HCT116 (cell line): ENCODE data around the gene CARD10. TPM values are rescaled to one million over a fixed set of nuclear protein-coding genes. Genes with fewer than 3 reads are reported as not detected.

Source experiments
- ATAC-seq: fragments of 200-7000 bp; cut with Tn5 transposase; 2 replicates; pipeline ENCODE4 v1.9.1; 2020; ENCODE audit warnings: mild to moderate bottlenecking, moderate library complexity
- BruUV-seq: library from RNA; stranded (reverse); fragments of 400-500 nt; replicated peaks from 2 replicates; lab custom pipeline; 2021; lab: Mats Ljungman, UMichigan
- CTCF ChIA-PET: fragments of 300-600 bp; sonication (Branson Sonifier 250); formaldehyde crosslinking; loops from one replicate; lab custom pipeline; 2021; ENCODE audit warnings: antibody characterized with exemption; lab: Charles Lee
- POLR2A ChIA-PET: fragments of 300-600, 350-600 bp; sonication (Branson Sonifier 250); formaldehyde crosslinking; loops from one replicate; lab custom pipeline; 2021; ENCODE audit warnings: antibody characterized with exemption; lab: Charles Lee
- RAD21 ChIA-PET, 2 experiments: fragments of 300-600 bp; sonication (Branson Sonifier 250); formaldehyde crosslinking; loops; one replicate each; lab custom pipeline; 2023; ENCODE audit warnings: low total read pairs in 2 of 2; ENCODE audit not compliant: uncharacterized antibody in 2 of 2, unreplicated experiment in 2 of 2, low non-redundant PET in 1 of 2; lab: Charles Lee
- DNase-seq: peaks from one replicate; pipeline ENCODE4 v3.0.0-alpha.2; 2010; ENCODE audit warnings: low read depth, low spot score
- H2AFZ ChIP-seq: fragments of 200-600 bp; shearing (Covaris generic), sonication (generic); 2 replicates; pipeline ENCODE4 v1.6.1; 2017; ENCODE audit warnings: low read depth, mixed run types, mixed read lengths, antibody characterized with exemption, low read length; ENCODE audit not compliant: poor library complexity, severe bottlenecking
- H3K27ac ChIP-seq: 2 replicates; pipeline ENCODE4 v1.5.1; 2012; ENCODE audit warnings: low read depth, low read length
- H3K27me3 ChIP-seq: fragments of 200-600 bp; sonication (generic); 2 replicates; pipeline ENCODE4 v1.6.1; 2016; ENCODE audit warnings: mixed run types, low read length, mixed read lengths; ENCODE audit not compliant: insufficient read depth
- H3K36me3 ChIP-seq, 2 experiments: fragments of 200-500 bp in 1 of 2; fragments of 200-600 bp in 1 of 2; sonication (Bioruptor generic) in 1 of 2; sonication (generic) in 1 of 2; 2 replicates each; pipeline versions ENCODE4 v1.5.1 to v1.6.1; 2014 to 2016; ENCODE audit warnings: low read length in 2 of 2, inconsistent platforms in 1 of 2, mixed read lengths in 1 of 2, mixed run types in 1 of 2; ENCODE audit not compliant: insufficient read depth in 2 of 2, control insufficient read depth in 1 of 2
- H3K4me1 ChIP-seq, 2 experiments: fragments of 200-600 bp in 1 of 2; sonication (generic) in 1 of 2; 2 replicates each; pipeline versions ENCODE4 v1.5.1 to v1.6.1; 2012 to 2017; ENCODE audit warnings: low read length in 2 of 2, inconsistent platforms in 1 of 2, mild to moderate bottlenecking in 1 of 2, mixed read lengths in 1 of 2, mixed run types in 1 of 2, moderate library complexity in 1 of 2; ENCODE audit not compliant: insufficient read depth in 2 of 2, control insufficient read depth in 1 of 2
- H3K4me2 ChIP-seq: fragments of 200-600 bp; sonication (generic); 2 replicates; pipeline ENCODE4 v1.6.1; 2017; ENCODE audit warnings: mixed run types, low read length, mixed read lengths
- H3K4me3 ChIP-seq, 2 experiments: fragments of 200-600 bp in 1 of 2; sonication (generic) in 1 of 2; replicated peaks in 1 of 2; 2 replicates each; pipeline ENCODE4 v1.5.1; 2011 to 2016; ENCODE audit warnings: low read length in 2 of 2, control low read depth in 1 of 2, low read depth in 1 of 2, mild to moderate bottlenecking in 1 of 2, mixed read lengths in 1 of 2, mixed run types in 1 of 2
- H3K79me2 ChIP-seq: fragments of 200-600 bp; sonication (generic); 2 replicates; pipeline ENCODE4 v1.6.1; 2017; ENCODE audit warnings: mild to moderate bottlenecking, mixed run types, low read length, moderate library complexity, mixed read lengths; ENCODE audit not compliant: insufficient read depth
- H3K9ac ChIP-seq: fragments of 200-600 bp; sonication (generic); 2 replicates; pipeline ENCODE4 v1.6.1; 2016; ENCODE audit warnings: low read length, mixed read lengths
- H3K9me2 ChIP-seq: fragments of 200-600 bp; sonication (generic), shearing (Covaris generic); 2 replicates; pipeline ENCODE4 v1.6.1; 2017; ENCODE audit warnings: mixed run types, mild to moderate bottlenecking, moderate library complexity; ENCODE audit not compliant: insufficient read depth
- H3K9me3 ChIP-seq, 2 experiments: fragments of 200-500 bp in 1 of 2; fragments of 200-600 bp in 1 of 2; sonication (Bioruptor generic) in 1 of 2; sonication (generic) in 1 of 2; 2 replicates each; pipeline ENCODE4 v1.6.1; 2014 to 2017; ENCODE audit warnings: low read length in 2 of 2, mixed read lengths in 2 of 2, inconsistent platforms in 1 of 2, low read depth in 1 of 2, mild to moderate bottlenecking in 1 of 2, mixed run types in 1 of 2, moderate library complexity in 1 of 2; ENCODE audit not compliant: control insufficient read depth in 1 of 2, insufficient read depth in 1 of 2
- H4K20me1 ChIP-seq: fragments of 200-600 bp; sonication (generic), shearing (Covaris generic); 2 replicates; pipeline ENCODE4 v1.6.1; 2017; ENCODE audit warnings: mixed run types, mild to moderate bottlenecking, moderate library complexity; ENCODE audit not compliant: insufficient read depth
- ATF3 ChIP-seq: IDR thresholded peaks from 2 replicates; pipeline ENCODE4 v1.6.1; 2012
- CBX3 ChIP-seq: IDR thresholded peaks from 2 replicates; pipeline ENCODE4 v1.6.1; 2012; ENCODE audit warnings: low read depth
- CEBPB ChIP-seq: IDR thresholded peaks from 2 replicates; pipeline ENCODE4 v1.6.1; 2012; ENCODE audit warnings: low read depth
- CTCF ChIP-seq, 3 experiments: fragments of 200-600 bp in 1 of 3; sonication (generic) in 1 of 3; IDR thresholded peaks in 2 of 3; conservative IDR thresholded peaks in 1 of 3; 2 replicates each; pipeline ENCODE4 v1.5.1; 2012 to 2017; ENCODE audit warnings: low read depth in 2 of 3, low read length in 2 of 3, antibody characterized with exemption in 1 of 3, borderline replicate concordance in 1 of 3, control low read depth in 1 of 3, mild to moderate bottlenecking in 1 of 3, mixed read lengths in 1 of 3, mixed run types in 1 of 3, moderate library complexity in 1 of 3; ENCODE audit not compliant: insufficient read depth in 1 of 3
- EGR1 ChIP-seq: IDR thresholded peaks from 2 replicates; pipeline ENCODE4 v1.6.1; 2012; ENCODE audit warnings: low read depth
- ELF1 ChIP-seq: IDR thresholded peaks from 2 replicates; pipeline ENCODE4 v1.6.1; 2012; ENCODE audit warnings: low read depth, borderline replicate concordance
- EZH2 ChIP-seq: fragments of 200-600 bp; sonication (generic); IDR thresholded peaks from 2 replicates; pipeline ENCODE4 v1.6.1; 2017; ENCODE audit warnings: antibody characterized with exemption, mixed run types
- EZH2phosphoT487 ChIP-seq: fragments of 200-600 bp; IDR thresholded peaks from 2 replicates; pipeline ENCODE4 v1.6.1; 2018; ENCODE audit warnings: antibody characterized with exemption, borderline replicate concordance
- FOSL1 ChIP-seq: IDR thresholded peaks from 2 replicates; pipeline ENCODE4 v1.6.1; 2012; ENCODE audit warnings: low read depth
- JUND ChIP-seq: IDR thresholded peaks from 2 replicates; pipeline ENCODE4 v1.6.1; 2012
- POLR2A ChIP-seq: IDR thresholded peaks from 2 replicates; pipeline ENCODE4 v1.7.0; 2011; ENCODE audit warnings: borderline replicate concordance; ENCODE audit not compliant: insufficient read depth, insufficient read length; ENCODE audit errors: extremely low read depth
- POLR2AphosphoS5 ChIP-seq: IDR thresholded peaks from 2 replicates; pipeline ENCODE4 v1.6.1; 2011; ENCODE audit warnings: mild to moderate bottlenecking, low read depth, low read length, moderate library complexity
- RAD21 ChIP-seq: IDR thresholded peaks from 2 replicates; pipeline ENCODE4 v1.6.1; 2012; ENCODE audit warnings: low read depth, mild to moderate bottlenecking
- REST ChIP-seq: IDR thresholded peaks from 2 replicates; pipeline ENCODE4 v1.6.1; 2012; ENCODE audit warnings: low read depth
- SP1 ChIP-seq: IDR thresholded peaks from 2 replicates; pipeline ENCODE4 v1.6.1; 2012; ENCODE audit warnings: low read depth
- SRF ChIP-seq: IDR thresholded peaks from 2 replicates; pipeline ENCODE4 v1.6.1; 2012; ENCODE audit warnings: low read depth
- YY1 ChIP-seq: IDR thresholded peaks from 2 replicates; pipeline ENCODE4 v1.6.1; 2011; ENCODE audit warnings: low read length, low read depth, moderate library complexity, mild to moderate bottlenecking; ENCODE audit not compliant: insufficient replicate concordance; ENCODE audit errors: extremely low read depth
- ZBTB33 ChIP-seq: IDR thresholded peaks from 2 replicates; pipeline ENCODE4 v1.6.1; 2011; ENCODE audit warnings: mild to moderate bottlenecking, low read length, moderate library complexity; ENCODE audit not compliant: insufficient replicate concordance; ENCODE audit errors: extremely low read depth
- ZFX ChIP-seq: fragments of 450-650 bp; IDR thresholded peaks from 2 replicates; pipeline ENCODE4 v1.6.1; 2017
- ZNF274 ChIP-seq: fragments of 200-500 bp; sonication (Bioruptor generic); IDR thresholded peaks from 2 replicates; pipeline ENCODE4 v1.6.1; 2014; ENCODE audit warnings: mild to moderate bottlenecking, low read depth, low read length, inconsistent platforms
- intact Hi-C: fragments of 100-400 bp; cut with micrococcal nuclease; formaldehyde crosslinking; loops from 2 replicates; pipeline ENCODE4 v1.10.0; 2022
- total RNA-seq: library from RNA; stranded (reverse); gene quantifications from one replicate; pipeline ENCODE4 v1.2.1, GENCODE V29; 2021; ENCODE audit not compliant: unreplicated experiment

CARD10 gene
- total RNA-seq, 1 experiment from 2014 or later = 32.0 TPM

GRCh38 chr22:37479196-37479595 is 40.0 kb downstream of the CARD10 start:
- Histone ChIP-seq H3K4me2 (no peak overlapping the region), H4K20me1 (no peaks in the 10 kb centered on the region), H3K27me3 (no peaks in the 10 kb centered on the region), H3K36me3 (no peaks in the 10 kb centered on the region), H3K79me2 (no peaks in the 10 kb centered on the region), H3K9ac (no peak overlapping the region), H3K4me3 (no peak overlapping the region), H3K9me2 (no peaks in the 10 kb centered on the region), H2AFZ (no peak overlapping the region), H3K27ac (no peak overlapping the region), H3K9me3 (no peaks in the 10 kb centered on the region), H3K4me1 (peaks cover 15 to 48% of the 10 kb centered on the region in 2 experiments)
- no TSS peak for BruUV-seq
- TF ChIP-seq CTCF (IDR thresholded peaks at IDR 0.05 in 2 of 3, conservative IDR thresholded peaks at IDR 0.05 in 1 of 3; ENCODE audit: borderline replicate concordance in 1 of 3, insufficient read depth in 1 of 3, low read depth in 2 of 3, low read length in 2 of 3) = no peak
- TF ChIP-seq FOSL1 = no peak
- no peak for TF ChIP-seq ELF1
- TF ChIP-seq CBX3 = no peak
- no peak for TF ChIP-seq RAD21
- no peak for TF ChIP-seq EZH2phosphoT487
- TF ChIP-seq JUND = no peak
- no peak for TF ChIP-seq REST
- TF ChIP-seq CEBPB = no peak
- TF ChIP-seq ZFX = no peak
- TF ChIP-seq ATF3 = no peak
- no peak for TF ChIP-seq YY1
- no peak for TF ChIP-seq EZH2
- no peak for TF ChIP-seq SRF
- TF ChIP-seq SP1 = no peak
- TF ChIP-seq EGR1 = no peak
- no peak for TF ChIP-seq ZBTB33
- TF ChIP-seq ZNF274 = no peak
- TF ChIP-seq POLR2AphosphoS5 = no peak
- no peak for TF ChIP-seq POLR2A
- intact Hi-C loops = no loop called here
- ATAC-seq (no peak), DNase-seq (no peak)
- ChIA-PET POLR2A (no interaction called here), RAD21 (no interaction called here), CTCF (no interaction called here)
